GM12872 (cell line): ENCODE data around the gene NCK2.
A peak's percentile ranks its signal among the peaks of the same experiment; 100 is the strongest.

ENCODE experiments used
- TF ChIP-seq, protein P1 (sequence below): IDR thresholded peaks from 3 replicates; pipeline ENCODE4 v1.5.1; 2011; ENCODE audit warnings: low read depth, mild to moderate bottlenecking, low read length, moderate library complexity; ENCODE audit not compliant: insufficient read depth

Gene NCK2

DNA sequence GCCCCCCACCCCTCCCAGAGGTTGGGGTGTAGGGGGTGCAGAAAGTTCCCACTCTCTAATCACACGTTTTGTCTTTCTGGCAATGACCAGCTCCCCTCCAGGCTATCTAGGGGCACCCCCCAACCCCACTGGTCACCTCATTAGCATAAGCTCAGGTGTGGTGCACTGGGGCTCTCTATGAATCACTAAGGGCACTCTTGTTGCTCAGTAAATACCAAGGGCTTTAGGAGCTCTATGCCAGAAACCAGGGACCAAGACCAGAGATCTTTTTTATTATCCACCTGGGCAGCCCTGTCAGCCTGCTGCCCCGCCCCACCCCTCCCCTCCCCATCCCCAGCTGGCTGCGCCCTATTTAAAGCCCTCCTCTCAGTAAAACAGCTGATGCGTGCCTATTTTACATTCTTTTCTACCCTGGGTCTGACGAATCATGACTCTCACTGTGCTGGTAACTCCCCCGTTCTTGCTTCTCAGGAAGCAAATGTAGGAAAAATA is 24.3 kb downstream of the NCK2 start:
- TF ChIP-seq, protein P1, sequence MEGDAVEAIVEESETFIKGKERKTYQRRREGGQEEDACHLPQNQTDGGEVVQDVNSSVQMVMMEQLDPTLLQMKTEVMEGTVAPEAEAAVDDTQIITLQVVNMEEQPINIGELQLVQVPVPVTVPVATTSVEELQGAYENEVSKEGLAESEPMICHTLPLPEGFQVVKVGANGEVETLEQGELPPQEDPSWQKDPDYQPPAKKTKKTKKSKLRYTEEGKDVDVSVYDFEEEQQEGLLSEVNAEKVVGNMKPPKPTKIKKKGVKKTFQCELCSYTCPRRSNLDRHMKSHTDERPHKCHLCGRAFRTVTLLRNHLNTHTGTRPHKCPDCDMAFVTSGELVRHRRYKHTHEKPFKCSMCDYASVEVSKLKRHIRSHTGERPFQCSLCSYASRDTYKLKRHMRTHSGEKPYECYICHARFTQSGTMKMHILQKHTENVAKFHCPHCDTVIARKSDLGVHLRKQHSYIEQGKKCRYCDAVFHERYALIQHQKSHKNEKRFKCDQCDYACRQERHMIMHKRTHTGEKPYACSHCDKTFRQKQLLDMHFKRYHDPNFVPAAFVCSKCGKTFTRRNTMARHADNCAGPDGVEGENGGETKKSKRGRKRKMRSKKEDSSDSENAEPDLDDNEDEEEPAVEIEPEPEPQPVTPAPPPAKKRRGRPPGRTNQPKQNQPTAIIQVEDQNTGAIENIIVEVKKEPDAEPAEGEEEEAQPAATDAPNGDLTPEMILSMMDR: no peak

DNA sequence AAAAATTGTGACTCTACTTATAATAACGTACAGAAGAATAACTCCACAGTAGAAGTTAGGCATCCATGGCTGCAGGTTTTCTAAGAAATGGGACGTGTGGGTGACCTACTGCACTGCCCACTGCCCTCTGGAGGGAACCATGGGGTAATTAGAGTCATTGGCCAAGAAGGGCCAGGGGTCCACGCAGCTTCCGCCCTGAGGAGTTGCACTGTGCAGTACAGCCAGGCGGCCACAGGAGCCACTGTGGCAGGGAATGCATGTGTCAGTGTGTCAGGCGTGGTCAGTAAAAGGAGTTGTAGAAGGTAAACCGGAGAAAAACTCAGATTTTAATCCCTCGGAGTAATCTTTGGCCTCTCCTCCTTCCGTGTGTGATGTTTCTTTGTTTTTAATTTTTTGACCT is 24.8 kb downstream of the NCK2 start:
- TF ChIP-seq, protein P1: peak; percentile 30; the same call in 1 of the 3 replicates

DNA sequence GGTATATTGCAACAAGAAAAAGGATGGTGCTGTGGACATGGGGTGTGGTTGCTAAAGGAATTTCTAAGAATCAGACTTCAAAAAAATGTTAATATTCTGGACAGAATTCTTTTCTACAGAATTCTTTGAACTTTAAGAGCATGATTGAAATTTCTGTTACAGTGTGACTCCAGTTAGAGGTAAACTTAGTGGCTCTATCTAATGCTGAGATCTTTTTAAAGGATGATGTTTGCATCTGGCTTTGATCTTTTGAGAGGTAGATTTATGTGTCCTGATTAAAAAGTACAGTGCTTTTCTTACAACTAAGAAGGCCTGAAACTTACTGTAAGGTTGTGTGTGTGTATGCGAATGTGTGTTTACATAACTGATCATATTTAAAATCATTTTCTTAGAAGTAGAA is 25.4 kb downstream of the NCK2 start:
- TF ChIP-seq, protein P1: no peak

DNA sequence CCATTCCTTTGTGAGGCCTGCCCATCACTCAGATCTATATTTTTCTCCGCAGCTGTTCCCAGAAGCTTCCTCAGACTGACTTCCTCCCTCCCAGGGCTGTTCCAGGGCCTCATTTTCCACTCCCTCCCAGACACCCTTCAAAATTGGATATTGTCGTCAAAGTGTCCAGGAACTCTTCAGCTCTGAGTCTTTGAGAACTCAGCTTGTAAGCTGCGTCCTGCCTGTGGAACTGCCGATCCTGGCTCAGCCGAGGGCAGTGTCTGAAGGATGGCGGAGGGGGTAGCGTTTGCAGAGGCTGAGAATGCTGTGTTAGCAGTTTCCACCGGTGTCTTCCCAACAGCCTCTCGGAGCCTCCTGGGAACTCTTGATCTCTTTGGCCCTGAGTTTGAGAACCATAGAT is 27.1 kb downstream of the NCK2 start:
- TF ChIP-seq, protein P1: no peak

DNA sequence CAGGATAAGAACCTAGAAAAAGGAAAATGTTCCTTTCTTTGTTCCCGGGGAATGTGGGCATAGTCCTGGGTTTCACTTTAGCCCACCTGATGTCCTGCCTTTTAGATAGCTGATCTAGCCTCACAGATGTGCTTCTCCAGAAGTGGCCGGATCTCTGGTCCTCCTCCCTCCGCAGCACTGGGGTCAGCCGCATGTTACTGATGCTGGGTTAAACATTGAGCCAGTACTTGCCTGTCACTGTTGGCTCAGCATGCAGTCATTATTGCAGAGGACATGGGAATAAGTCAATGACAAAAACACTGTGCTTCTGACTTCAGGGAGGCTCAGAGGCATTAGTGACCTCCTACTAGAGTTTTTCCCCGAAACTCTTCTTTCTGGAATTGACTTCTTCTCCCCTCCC is 27.6 kb downstream of the NCK2 start:
- TF ChIP-seq, protein P1: no peak

DNA sequence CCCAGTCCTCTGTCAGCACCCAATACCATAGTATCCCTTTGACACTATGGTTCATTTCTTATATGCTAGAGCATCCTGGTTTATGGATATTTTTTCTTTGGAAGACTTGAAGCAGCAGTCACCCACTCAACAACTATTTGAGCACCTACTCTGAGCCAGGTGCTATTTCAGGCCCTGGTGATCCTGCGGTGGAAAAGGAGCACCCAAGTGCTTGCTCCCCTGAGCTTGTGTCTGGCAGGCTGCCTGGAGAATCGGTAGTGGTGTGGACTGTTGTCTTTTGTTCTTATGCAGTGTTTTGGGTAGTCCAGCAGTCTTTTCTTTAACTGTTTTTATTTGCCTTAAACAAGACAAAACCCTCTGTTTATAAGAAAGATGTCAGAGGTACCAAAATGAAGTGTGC is 28.9 kb downstream of the NCK2 start:
- TF ChIP-seq, protein P1: no peak

DNA sequence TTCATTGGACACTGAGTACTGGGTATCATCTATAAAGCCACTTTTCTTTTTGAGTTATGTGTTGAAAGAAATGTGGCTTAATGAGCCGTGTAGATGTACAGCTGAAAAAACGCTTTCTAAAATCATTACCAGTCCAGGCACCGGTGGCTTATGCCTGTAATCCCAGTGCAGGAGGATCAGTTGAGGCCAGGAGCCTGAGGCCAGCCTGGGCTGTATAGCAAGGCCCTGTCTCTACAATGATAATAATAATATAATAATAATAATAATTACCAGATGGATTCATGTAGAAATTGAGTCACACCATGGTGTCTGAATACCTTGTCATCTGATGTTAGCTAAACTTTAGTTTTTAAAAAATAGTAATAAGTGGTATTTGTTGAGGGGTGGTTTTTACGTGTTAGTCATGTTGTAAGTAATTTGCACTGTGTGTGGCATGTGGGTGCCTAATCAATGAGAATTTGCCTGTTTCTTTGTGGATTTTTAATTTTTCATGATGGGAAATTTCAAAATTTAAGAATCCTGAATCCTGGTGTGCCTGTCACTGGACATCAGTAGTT is 30.1 kb downstream of the NCK2 start:
- TF ChIP-seq, protein P1: no peak
